RPMI8226 (cell line): ENCODE data around the gene CABLES1.

Source experiments
- DNase-seq: peaks from one replicate; pipeline ENCODE4 v3.0.0-alpha.2; 2015

The CABLES1 gene

DNA sequence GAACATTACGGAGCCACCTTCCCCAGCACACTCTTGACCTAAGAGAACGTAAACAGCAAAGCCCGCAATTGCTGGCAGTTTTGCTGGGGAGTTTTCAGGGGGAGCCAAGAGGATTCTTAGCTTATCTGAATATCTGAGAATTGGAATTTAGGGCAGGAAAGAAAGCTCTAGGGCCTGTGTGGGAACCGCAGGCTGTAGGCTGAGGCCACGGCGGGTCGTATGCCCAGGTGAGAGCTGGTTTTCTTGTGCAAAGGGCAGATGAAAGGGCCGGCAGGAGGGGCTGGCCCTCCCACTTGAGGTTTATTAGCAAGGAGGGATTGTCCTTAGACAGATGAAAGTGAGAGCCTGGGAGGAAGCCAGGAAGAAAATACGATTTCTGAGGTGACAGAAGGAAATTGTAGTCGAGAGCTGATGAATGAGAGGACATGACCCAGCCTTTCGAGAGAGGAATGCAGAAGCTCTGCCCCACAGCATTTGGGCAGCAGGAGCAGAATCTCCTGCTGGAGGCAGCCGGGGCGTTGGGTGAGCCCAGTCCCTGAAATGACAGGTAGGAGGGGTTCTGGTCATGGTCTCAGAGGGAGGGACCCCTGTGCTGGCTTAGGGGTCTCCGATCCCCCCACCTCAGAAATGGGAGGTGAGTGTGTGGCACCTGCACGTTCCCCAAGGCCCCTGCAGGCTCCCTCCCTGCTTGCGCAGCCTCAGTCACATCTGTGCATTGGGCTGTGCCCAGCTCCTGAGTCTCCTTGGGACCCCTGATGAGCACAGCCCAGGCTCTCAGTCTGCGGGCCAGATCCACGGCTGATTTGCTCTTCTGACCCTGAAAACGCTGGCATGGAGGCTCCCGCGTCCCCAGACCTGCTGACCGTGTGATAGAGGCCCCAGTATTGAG, 61.1 kb downstream of the CABLES1 start:
- DNase-seq = no peak

- no peak for DNase-seq
Observed at GRCh38 chr18:23198217-23198845, 63.0 kb downstream of the CABLES1 start.

DNA sequence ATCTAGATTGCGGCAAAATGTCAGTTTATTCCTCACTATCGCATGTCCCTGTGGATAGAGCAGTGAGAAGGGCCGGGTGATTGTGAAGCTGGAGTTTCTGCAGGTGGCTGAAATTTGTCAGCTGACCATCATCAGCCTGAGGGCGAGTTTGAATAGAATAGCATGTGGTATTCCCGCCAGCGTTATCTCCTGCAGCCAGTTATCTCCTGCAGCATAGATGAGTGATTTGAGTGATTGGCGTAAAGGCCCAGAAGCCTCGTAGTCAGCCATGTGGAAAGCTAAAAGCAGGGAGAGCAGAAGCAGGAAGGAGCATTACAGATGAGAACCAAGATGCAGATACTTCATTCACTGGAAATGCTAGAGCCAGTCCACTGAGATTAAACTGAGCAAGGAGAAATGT, 65.5 kb downstream of the CABLES1 start:
- DNase-seq = no peak

- no peak for DNase-seq
Observed at GRCh38 chr18:23201741-23202140, 66.5 kb downstream of the CABLES1 start.

GRCh38 chr18:23203891-23204432, 68.7 kb downstream of the CABLES1 start:
- no peak for DNase-seq

GRCh38 chr18:23204589-23205235, 69.4 kb downstream of the CABLES1 start:
- no peak for DNase-seq

GRCh38 chr18:23205980-23206379, 70.7 kb downstream of the CABLES1 start:
- no peak for DNase-seq

DNA sequence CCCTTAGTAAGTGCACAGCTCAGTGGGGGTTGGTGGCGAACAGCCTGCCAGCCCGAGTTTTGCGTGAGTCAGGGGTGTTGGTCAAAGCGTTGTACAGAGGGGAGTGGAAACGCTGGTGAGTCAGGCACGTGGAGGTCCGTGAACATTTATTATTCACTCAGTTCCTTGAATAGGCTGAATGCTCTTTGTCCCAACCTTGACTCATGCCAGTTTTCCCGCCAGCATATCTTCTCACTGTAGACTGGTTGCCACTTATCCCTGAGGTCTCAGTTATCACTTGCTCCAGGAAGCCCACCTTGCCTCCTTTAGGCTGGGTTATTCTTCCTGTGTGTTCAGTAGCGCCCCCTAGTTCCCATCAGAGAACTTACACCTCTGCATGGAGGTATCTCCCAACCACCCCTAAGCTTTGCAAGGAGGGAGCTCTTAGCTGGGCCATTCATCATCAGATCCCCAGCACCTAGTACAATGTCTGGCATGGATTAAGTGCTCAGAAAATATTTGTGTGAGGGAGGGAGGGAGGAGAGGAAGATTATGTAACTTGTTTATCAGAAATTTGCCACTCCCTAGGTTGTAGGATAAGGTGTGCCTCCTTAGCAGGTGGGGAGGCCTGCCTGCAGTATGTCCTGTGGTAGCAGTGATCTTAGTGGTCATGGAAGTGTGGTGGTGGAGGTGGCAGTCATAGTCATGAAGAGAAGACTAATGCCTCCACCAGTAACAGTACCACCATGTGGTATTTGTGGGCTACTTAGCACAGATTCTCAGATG, 72.1 kb downstream of the CABLES1 start:
- DNase-seq = peak; percentile 28

- DNase-seq = no peak
Observed at GRCh38 chr18:23207994-23208393, 72.7 kb downstream of the CABLES1 start.

- DNase-seq = no peak
Observed at GRCh38 chr18:23208600-23208999, 73.3 kb downstream of the CABLES1 start.

DNA sequence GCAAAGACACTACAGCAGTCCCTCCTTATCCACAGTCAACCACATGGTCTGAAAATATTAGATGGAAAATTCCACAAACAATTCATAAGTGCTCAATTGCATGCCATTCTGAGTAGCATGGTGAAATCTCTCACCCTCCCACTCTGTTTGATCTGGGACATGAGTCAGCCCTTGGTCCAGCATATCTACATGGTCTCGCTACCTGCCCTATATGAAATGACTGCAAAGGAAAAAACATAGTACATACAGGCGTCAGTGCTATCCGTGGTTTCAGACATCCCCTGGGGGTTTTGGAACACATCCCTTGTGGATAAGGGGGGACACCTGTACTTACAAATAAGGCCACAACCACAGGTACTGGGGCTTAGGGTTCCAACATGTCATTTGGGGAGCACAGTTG, 73.7 kb downstream of the CABLES1 start:
- no peak for DNase-seq

DNA sequence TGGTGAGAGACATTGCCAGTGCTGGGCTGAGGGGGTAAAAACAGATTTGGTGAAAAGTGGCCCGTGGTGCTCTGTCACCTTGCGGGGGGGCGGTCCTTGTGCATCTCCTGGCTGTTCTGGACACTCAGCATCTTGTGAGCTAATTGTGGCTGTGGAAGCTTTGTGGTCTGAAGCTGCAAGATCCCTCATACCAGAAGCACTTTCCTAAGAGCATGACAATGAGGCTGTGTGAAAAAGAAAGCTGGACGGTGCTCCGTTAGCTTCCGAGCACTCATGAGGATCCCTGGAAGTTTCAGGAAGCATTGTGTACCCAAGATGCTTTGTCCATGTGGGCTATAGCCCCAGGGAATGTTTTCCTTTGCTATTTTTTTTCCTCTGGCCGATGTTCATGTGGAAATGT, 74.5 kb downstream of the CABLES1 start:
- no peak for DNase-seq

DNA sequence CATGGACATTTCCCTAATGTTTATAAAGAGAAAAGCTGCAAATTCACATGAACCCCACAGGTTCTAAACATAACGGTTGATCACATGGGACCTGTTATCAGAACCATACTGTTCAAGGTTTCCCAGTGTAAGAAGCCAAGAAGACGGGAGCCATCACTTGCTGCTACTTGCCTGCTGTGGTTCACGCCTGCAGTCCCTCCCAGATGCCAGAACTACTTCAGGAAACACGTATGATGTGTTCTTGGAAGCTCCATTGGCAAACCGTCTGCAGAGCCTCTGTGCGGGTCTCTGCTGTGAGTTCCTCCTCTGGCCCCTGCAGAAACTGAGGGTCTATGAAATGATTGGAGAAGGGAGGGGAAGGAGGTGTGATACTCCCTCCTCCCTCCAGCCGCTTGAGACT, 75.2 kb downstream of the CABLES1 start:
- no peak for DNase-seq

DNA sequence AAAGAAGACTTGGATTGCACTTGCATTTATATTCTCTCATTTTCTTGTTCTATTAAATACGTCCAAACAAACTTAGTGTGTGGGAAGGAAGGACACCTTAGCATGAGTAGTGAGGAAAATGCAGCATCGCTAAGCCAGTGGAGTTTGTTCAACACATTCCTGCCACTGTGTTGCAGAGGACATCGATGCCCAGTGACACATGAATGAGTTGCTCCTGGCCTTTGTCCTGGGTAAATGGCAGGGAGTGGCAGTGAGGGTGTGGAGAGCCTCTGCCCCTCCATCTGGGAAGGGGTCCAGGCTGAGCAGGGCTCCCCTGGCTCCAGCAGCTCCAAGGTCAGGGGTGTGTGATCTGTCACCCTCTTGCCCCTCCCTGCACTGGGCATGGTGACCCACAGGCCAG, 75.9 kb downstream of the CABLES1 start:
- DNase-seq = no peak

GRCh38 chr18:23212161-23212560, 76.9 kb downstream of the CABLES1 start:
- no peak for DNase-seq

- DNase-seq = no peak
Observed at GRCh38 chr18:23213200-23213599, 77.9 kb downstream of the CABLES1 start.

- no peak for DNase-seq
Observed at GRCh38 chr18:23217781-23218180, 82.5 kb downstream of the CABLES1 start.

DNA sequence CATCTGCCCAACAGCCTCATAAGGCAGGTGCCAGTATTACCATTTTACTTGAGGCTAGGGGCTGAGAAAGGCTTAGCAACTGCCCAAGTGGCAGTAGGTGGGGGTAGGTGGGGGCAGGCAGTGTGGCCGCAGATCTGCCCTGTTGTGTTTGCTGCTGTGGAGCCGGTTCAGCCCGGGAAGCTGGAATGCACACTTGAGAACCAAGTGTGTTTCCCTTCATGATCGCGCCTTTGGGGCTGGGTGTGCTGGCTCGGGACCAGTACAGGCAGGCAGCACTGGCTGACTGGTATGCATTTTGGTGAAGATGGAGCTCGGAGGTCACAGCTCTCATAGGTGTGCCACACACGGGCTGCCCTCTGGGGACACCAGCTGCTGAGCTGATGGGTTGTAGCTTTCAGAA, 85.1 kb downstream of the CABLES1 start:
- DNase-seq = no peak

- peak; percentile 19 for DNase-seq
Observed at GRCh38 chr18:23223641-23224040, 88.4 kb downstream of the CABLES1 start.

DNA sequence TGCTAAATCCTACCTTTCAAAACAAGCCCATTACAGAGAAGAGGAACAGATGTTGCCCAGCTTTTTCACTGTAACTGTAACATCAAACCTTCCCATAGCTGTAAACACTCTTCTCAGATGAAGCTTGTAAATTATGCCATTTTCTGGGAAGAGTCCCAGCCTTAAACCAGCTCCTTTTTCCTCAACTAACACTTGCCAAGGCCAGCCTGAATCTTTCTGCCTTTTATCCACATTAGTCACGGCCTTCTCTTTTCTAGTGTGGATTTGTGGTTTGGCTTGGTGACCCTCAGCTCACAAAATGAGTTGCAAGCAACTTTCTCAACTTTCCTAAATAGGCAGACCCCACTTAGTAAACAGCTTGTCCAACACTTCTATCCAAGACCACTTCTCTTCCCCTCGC, 90.2 kb downstream of the CABLES1 start:
- no peak for DNase-seq

DNA sequence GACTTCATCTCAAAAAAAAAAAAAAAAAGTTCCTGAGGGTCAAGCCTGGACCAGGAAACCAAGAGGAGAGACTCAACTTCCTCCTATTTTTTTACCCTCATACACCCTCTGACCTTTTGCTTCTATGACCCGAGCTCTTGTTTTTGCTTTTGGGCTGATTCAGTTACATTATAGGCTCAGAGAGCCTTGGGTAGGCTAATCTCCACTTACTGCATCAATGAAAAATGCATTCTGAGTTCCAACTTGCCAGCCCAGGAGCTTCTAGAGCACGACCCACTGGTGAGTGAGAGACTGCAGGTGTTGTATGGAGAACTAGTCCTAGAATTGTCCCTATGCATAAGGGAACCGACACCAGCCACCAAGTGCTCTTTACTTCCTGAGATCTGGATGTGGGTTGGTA, 91.1 kb downstream of the CABLES1 start:
- DNase-seq = peak; percentile 58

GRCh38 chr18:23226930-23227725, 91.8 kb downstream of the CABLES1 start:
- no peak for DNase-seq
